ENCODE data around the gene CYSTM1.

Gene CYSTM1

GRCh38 chr5:140176031-140176387 lies 1.0 kb downstream of the CYSTM1 start:
- ChIA-PET CTCF (interaction anchor here (0.6 to 0.9 kb wide), 2 partner anchors 64 to 102 kb away, joined by 3 to 5 read pairs; no protein-coding TSS in a partner anchor), POLR2A (interaction anchor here (0.6 to 1.3 kb wide), 3 partner anchors 58 to 69 kb away, joined by 3 to 4 read pairs (median 3); no protein-coding TSS in a partner anchor)
- no peak for DNase-seq (ENCODE audit: extremely low spot score)
- no peak for TF ChIP-seq FOXA1 (IDR thresholded peaks at IDR 0.05)
- no peak for TF ChIP-seq LEF1 (IDR thresholded peaks at IDR 0.05; ENCODE audit: borderline replicate concordance)
- TF ChIP-seq SUZ12 (IDR thresholded peaks at IDR 0.05) = no peak
- TF ChIP-seq HDGF (IDR thresholded peaks at IDR 0.05; ENCODE audit: borderline replicate concordance) = no peak
- no peak for TF ChIP-seq PKNOX1 (IDR thresholded peaks at IDR 0.05)
- no peak for TF ChIP-seq ARNT (IDR thresholded peaks at IDR 0.05)
- TF ChIP-seq FOXM1 (IDR thresholded peaks at IDR 0.05; ENCODE audit: borderline replicate concordance) = no peak
- TF ChIP-seq SP1 (IDR thresholded peaks at IDR 0.05) = no peak
- no peak; the same call in 1 of the 2 replicates for TF ChIP-seq L3MBTL2 (conservative IDR thresholded peaks at IDR 0.05)
- TF ChIP-seq ZNF384 (IDR thresholded peaks at IDR 0.05) = no peak
- TF ChIP-seq NFRKB (IDR thresholded peaks at IDR 0.05) = no peak
- no peak for TF ChIP-seq ELF4 (IDR thresholded peaks at IDR 0.05)
- no peak for TF ChIP-seq FOXK2 (IDR thresholded peaks at IDR 0.05)
- no peak for TF ChIP-seq CTBP1 (IDR thresholded peaks at IDR 0.05; ENCODE audit: borderline replicate concordance)
- no peak for TF ChIP-seq TARDBP (IDR thresholded peaks at IDR 0.05)
- TF ChIP-seq BHLHE40 (IDR thresholded peaks at IDR 0.05; ENCODE audit: borderline replicate concordance) = no peak

GRCh38 chr5:140178086-140178410 lies 3.1 kb downstream of the CYSTM1 start:
- CTCF ChIA-PET = no interaction called here

GRCh38 chr5:140178482-140179116 lies 3.6 kb downstream of the CYSTM1 start:
- DNase-seq (ENCODE audit: extremely low spot score) = no peak
- ChIA-PET POLR2A (interaction anchor here (0.6 to 0.8 kb wide), 2 partner anchors 165 to 1796 kb away, joined by 3 to 4 read pairs; no protein-coding TSS in a partner anchor), CTCF (no interaction called here)
- no peak for TF ChIP-seq FOXM1 (IDR thresholded peaks at IDR 0.05; ENCODE audit: borderline replicate concordance)
- TF ChIP-seq BHLHE40 (IDR thresholded peaks at IDR 0.05; ENCODE audit: borderline replicate concordance) = no peak
- no peak for TF ChIP-seq ELF4 (IDR thresholded peaks at IDR 0.05)
- TF ChIP-seq CTBP1 (IDR thresholded peaks at IDR 0.05; ENCODE audit: borderline replicate concordance) = no peak
- no peak for TF ChIP-seq PKNOX1 (IDR thresholded peaks at IDR 0.05)
- TF ChIP-seq SP1 (IDR thresholded peaks at IDR 0.05) = no peak
- no peak for TF ChIP-seq NFRKB (IDR thresholded peaks at IDR 0.05)
- no peak for TF ChIP-seq LEF1 (IDR thresholded peaks at IDR 0.05; ENCODE audit: borderline replicate concordance)
- TF ChIP-seq SUZ12 (IDR thresholded peaks at IDR 0.05) = no peak
- TF ChIP-seq FOXA1 (IDR thresholded peaks at IDR 0.05) = no peak
- no peak for TF ChIP-seq FOXK2 (IDR thresholded peaks at IDR 0.05)
- no peak for TF ChIP-seq L3MBTL2 (conservative IDR thresholded peaks at IDR 0.05)
- TF ChIP-seq TARDBP (IDR thresholded peaks at IDR 0.05) = no peak
- no peak for TF ChIP-seq HDGF (IDR thresholded peaks at IDR 0.05; ENCODE audit: borderline replicate concordance)

More at GRCh38 chr5:140178086-140178410, 3.1 kb downstream of the CYSTM1 start:
- no peak for TF ChIP-seq SUZ12 (IDR thresholded peaks at IDR 0.05)
- TF ChIP-seq ARNT (IDR thresholded peaks at IDR 0.05) = no peak
- no peak for TF ChIP-seq L3MBTL2 (conservative IDR thresholded peaks at IDR 0.05)
- TF ChIP-seq FOXA1 (IDR thresholded peaks at IDR 0.05) = no peak
- no peak for TF ChIP-seq ELF4 (IDR thresholded peaks at IDR 0.05)
- TF ChIP-seq SP1 (IDR thresholded peaks at IDR 0.05) = no peak
- no peak for TF ChIP-seq ZNF384 (IDR thresholded peaks at IDR 0.05)
- TF ChIP-seq NFRKB (IDR thresholded peaks at IDR 0.05) = no peak
- no peak for TF ChIP-seq FOXK2 (IDR thresholded peaks at IDR 0.05)
- no peak for TF ChIP-seq PKNOX1 (IDR thresholded peaks at IDR 0.05)
- TF ChIP-seq HDGF (IDR thresholded peaks at IDR 0.05; ENCODE audit: borderline replicate concordance) = no peak
- POLR2A ChIA-PET = interaction anchor here (0.5 to 0.8 kb wide), 3 partner anchors 69 to 1796 kb away, joined by 3 to 4 read pairs (median 4); no protein-coding TSS in a partner anchor
- no peak for DNase-seq (ENCODE audit: extremely low spot score)

GRCh38 chr5:140181002-140181483 lies 6.1 kb downstream of the CYSTM1 start:
- ChIA-PET CTCF (no interaction called here), POLR2A (no interaction called here)
- DNase-seq (ENCODE audit: extremely low spot score) = no peak
- TF ChIP-seq HDGF (IDR thresholded peaks at IDR 0.05; ENCODE audit: borderline replicate concordance) = no peak
- TF ChIP-seq ELF4 (IDR thresholded peaks at IDR 0.05) = no peak
- no peak for TF ChIP-seq SUZ12 (IDR thresholded peaks at IDR 0.05)
- no peak for TF ChIP-seq SP1 (IDR thresholded peaks at IDR 0.05)
- no peak for TF ChIP-seq NFRKB (IDR thresholded peaks at IDR 0.05)
- TF ChIP-seq FOXK2 (IDR thresholded peaks at IDR 0.05) = no peak
- no peak for TF ChIP-seq TARDBP (IDR thresholded peaks at IDR 0.05)
- no peak for TF ChIP-seq CTBP1 (IDR thresholded peaks at IDR 0.05; ENCODE audit: borderline replicate concordance)
- no peak for TF ChIP-seq LEF1 (IDR thresholded peaks at IDR 0.05; ENCODE audit: borderline replicate concordance)

GRCh38 chr5:140181525-140181924 lies 6.5 kb downstream of the CYSTM1 start:
- DNase-seq (ENCODE audit: extremely low spot score) = no peak
- CTCF ChIA-PET = no interaction called here
- TF ChIP-seq HDGF (IDR thresholded peaks at IDR 0.05; ENCODE audit: borderline replicate concordance) (no peak), FOXK2 (IDR thresholded peaks at IDR 0.05) (no peak), ARNT (IDR thresholded peaks at IDR 0.05) (no peak), BHLHE40 (IDR thresholded peaks at IDR 0.05; ENCODE audit: borderline replicate concordance) (no peak), SP1 (IDR thresholded peaks at IDR 0.05) (no peak), LEF1 (IDR thresholded peaks at IDR 0.05; ENCODE audit: borderline replicate concordance) (no peak), ELF4 (IDR thresholded peaks at IDR 0.05) (no peak), NFRKB (IDR thresholded peaks at IDR 0.05) (no peak), FOXM1 (IDR thresholded peaks at IDR 0.05; ENCODE audit: borderline replicate concordance) (no peak), ZNF384 (IDR thresholded peaks at IDR 0.05) (no peak), SUZ12 (IDR thresholded peaks at IDR 0.05) (no peak), PKNOX1 (IDR thresholded peaks at IDR 0.05) (no peak)
- POLR2A ChIA-PET = no interaction called here

Measured in HEK293T (cell line).